ENCODE results near the gene U2AF2. TPM values are rescaled to one million over a fixed set of nuclear protein-coding genes. Genes with fewer than 3 reads are reported as not detected.

Gene U2AF2
- polyA plus RNA-seq, 2 of the 4 experiments (the other 2 are of a cell fraction) = 157 to 302 TPM

GRCh38 chr19:55677572-55678028 lies 22.8 kb downstream of the U2AF2 start:
- FAIRE-seq (no peak), ATAC-seq (no peak), DNase-seq (ENCODE audit: low read depth in 1 of 2, low spot score in 1 of 2) (no peak)
- ChIA-PET CTCF (no interaction called here), POLR2A (no interaction called here)
- Histone ChIP-seq H3K9me3 (no peaks in the 10 kb centered on the region), H3K4me3 (no peak overlapping the region), H3K27ac (no peak overlapping the region), H3K4me1 (peaks cover 35% of the 10 kb centered on the region), H3K4me2 (no peak overlapping the region; the same call in 2 of the 3 replicates)
- TF ChIP-seq POLR2AphosphoS2 (conservative IDR thresholded peaks at IDR 0.05; ENCODE audit: low read length) = no peak
- TF ChIP-seq KDM5A (IDR thresholded peaks at IDR 0.05) = no peak
- no peak for TF ChIP-seq SMC3 (IDR thresholded peaks at IDR 0.05)
- TF ChIP-seq PBX3 (IDR thresholded peaks at IDR 0.05) = no peak
- TF ChIP-seq FOSL2 (IDR thresholded peaks at IDR 0.05) = no peak
- no peak for TF ChIP-seq FOSL2 (CRISPR knock-in tag; IDR thresholded peaks at IDR 0.05)
- no peak for TF ChIP-seq MYC (IDR thresholded peaks at IDR 0.05; ENCODE audit: borderline replicate concordance, low read length)
- TF ChIP-seq MAFK (IDR thresholded peaks at IDR 0.05; ENCODE audit: partially characterized antibody) = no peak
- TF ChIP-seq HOXB13 (CRISPR knock-in tag; IDR thresholded peaks at IDR 0.05; ENCODE audit: low read depth) = no peak
- no peak for TF ChIP-seq REST (IDR thresholded peaks at IDR 0.05)
- 92% methylated on average over 6 of the region's 6 CpGs for WGBS (ENCODE audit: missing lambda C conversion rate)

- no peaks in the 10 kb centered on the region for H3K9me3 ChIP-seq
- H3K27ac ChIP-seq = no peak overlapping the region
- ChIA-PET CTCF (no interaction called here), POLR2A (no interaction called here)
- FAIRE-seq (no peak), DNase-seq (ENCODE audit: low read depth in 1 of 2, low spot score in 1 of 2) (no peak), ATAC-seq (no peak)
- WGBS (ENCODE audit: missing lambda C conversion rate) = 95% methylated on average over 21 of the region's 21 CpGs
- no peak overlapping the region for H3K4me3 ChIP-seq
- H3K4me2 ChIP-seq = no peak overlapping the region
- TF ChIP-seq HMGXB4 (CRISPR knock-in tag; IDR thresholded peaks at IDR 0.05; ENCODE audit: borderline replicate concordance) = no peak
- TF ChIP-seq HOXB13 (CRISPR knock-in tag; IDR thresholded peaks at IDR 0.05; ENCODE audit: low read depth) = no peak
- no peak for TF ChIP-seq NR3C1 (IDR thresholded peaks at IDR 0.05)
- TF ChIP-seq RFX5 (IDR thresholded peaks at IDR 0.05) = no peak
- no peak for TF ChIP-seq PHF8 (IDR thresholded peaks at IDR 0.05; ENCODE audit: borderline replicate concordance, low read depth)
- TF ChIP-seq RAD21 (conservative IDR thresholded peaks at IDR 0.05 in 1 of 2, IDR thresholded peaks at IDR 0.05 in 1 of 2) = no peak
- no peak for TF ChIP-seq EHF (CRISPR knock-in tag; IDR thresholded peaks at IDR 0.05)
- no peak for TF ChIP-seq HEYL (CRISPR knock-in tag; IDR thresholded peaks at IDR 0.05)
- no peak for TF ChIP-seq CEBPB (IDR thresholded peaks at IDR 0.05)
- no peak for TF ChIP-seq ZFP36 (IDR thresholded peaks at IDR 0.05; ENCODE audit: borderline replicate concordance, partially characterized antibody)
- peaks cover 29% of the 10 kb centered on the region for H3K4me1 ChIP-seq
These were observed 23.4 kb downstream of the U2AF2 start for GRCh38 chr19:55678121-55678671.
